K562 (cell line): ENCODE results near the gene CEP162. TPM values are rescaled to one million over a fixed set of nuclear protein-coding genes. Genes with fewer than 3 reads are reported as not detected.

Source experiments
- ATAC-seq: fragments of 200-7000 bp; cut with Tn5 transposase; 3 replicates; pipeline ENCODE4 v1.9.1; 2020; ENCODE audit warnings: moderate library complexity
- BruUV-seq: library from RNA; stranded (reverse); fragments of 400-500 nt; replicated peaks from 2 replicates; lab custom pipeline; 2021; lab: Mats Ljungman, UMichigan
- CTCF ChIA-PET: fragments of 300-600 bp; formaldehyde crosslinking; extraction: SDS; loops from one replicate; lab custom pipeline; 2021; ENCODE audit warnings: low intra/inter-chr PET ratio; lab: Yijun Ruan, JAX
- POLR2A ChIA-PET: fragments of 300-600, 350-650 bp; sonication (Branson Sonifier 250); formaldehyde crosslinking; extraction: SDS; loops from one replicate; lab custom pipeline; 2021; ENCODE audit warnings: antibody characterized with exemption, inconsistent platforms; lab: Yijun Ruan, JAX
- DNase-seq, 4 experiments: peaks; one replicate each; pipeline versions ENCODE4 v3.0.0 to v3.0.0-alpha.2; 2011 to 2018; ENCODE audit warnings: low spot score in 3 of 4, mixed read lengths in 3 of 4; ENCODE audit errors: extremely low read depth in 1 of 4
- FAIRE-seq: peaks from 2 replicates; lab custom pipeline; 2011; peaks lifted over from hg19 to GRCh38; lab: Jason Lieb, UNC
- H2AFZ ChIP-seq: 2 replicates; pipeline ENCODE4 v1.6.0; 2011; ENCODE audit warnings: low read depth, low read length, control low read depth, inconsistent platforms
- H3K27ac ChIP-seq: fragments of 200-600 bp; 3 replicates; pipeline ENCODE4 v1.8.0; 2011; ENCODE audit warnings: low read depth, mild to moderate bottlenecking, control low read depth, inconsistent platforms, low read length, moderate library complexity, mixed read lengths; ENCODE audit errors: extremely low read depth
- H3K27me3 ChIP-seq, 2 experiments: fragments of 300-600 bp in 1 of 2; 2 replicates in 1 of 2; 3 replicates in 1 of 2; pipeline versions ENCODE4 v1.6.0 to v1.8.0; 2011; ENCODE audit warnings: inconsistent platforms in 2 of 2, low read length in 2 of 2, mild to moderate bottlenecking in 1 of 2, mixed read lengths in 1 of 2, moderate library complexity in 1 of 2; ENCODE audit not compliant: control insufficient read depth in 2 of 2, insufficient read depth in 2 of 2
- H3K36me3 ChIP-seq: fragments of 300-600 bp; 3 replicates; pipeline ENCODE4 v1.8.0; 2011; ENCODE audit warnings: mild to moderate bottlenecking, low read length, inconsistent platforms; ENCODE audit not compliant: control insufficient read depth, insufficient read depth
- H3K4me1 ChIP-seq, 2 experiments: fragments of 200-600 bp in 1 of 2; replicated peaks in 1 of 2; 2 replicates in 1 of 2; 3 replicates in 1 of 2; pipeline versions ENCODE4 v1.5.1 to v1.8.0; 2011; ENCODE audit warnings: inconsistent platforms in 2 of 2, low read length in 2 of 2, mild to moderate bottlenecking in 1 of 2, mixed read lengths in 1 of 2, moderate library complexity in 1 of 2; ENCODE audit not compliant: control insufficient read depth in 2 of 2, insufficient read depth in 2 of 2
- H3K4me2 ChIP-seq: 2 replicates; pipeline ENCODE4 v1.6.1; 2011; ENCODE audit warnings: low read length, control low read depth, inconsistent platforms, mixed read lengths; ENCODE audit not compliant: insufficient read depth
- H3K4me3 ChIP-seq: fragments of 200-600 bp; sonication (generic), shearing (Covaris generic); 2 replicates; pipeline ENCODE4 v1.5.1; 2016; ENCODE audit warnings: control low read depth, inconsistent platforms
- H3K79me2 ChIP-seq: fragments of 200-600 bp; 3 replicates; pipeline ENCODE4 v1.8.0; 2011; ENCODE audit warnings: low read length, inconsistent platforms; ENCODE audit not compliant: control insufficient read depth, insufficient read depth
- H3K9ac ChIP-seq, 2 experiments: 2 replicates each; pipeline versions ENCODE4 v1.6.0 to v1.6.1; 2011; ENCODE audit warnings: low read depth in 2 of 2, low read length in 2 of 2, control low read depth in 1 of 2, inconsistent platforms in 1 of 2, mild to moderate bottlenecking in 1 of 2, mixed read lengths in 1 of 2; ENCODE audit not compliant: insufficient read depth in 1 of 2
- H3K9me1 ChIP-seq: one replicate; pipeline ENCODE4 v1.6.0; 2011; ENCODE audit warnings: inconsistent platforms, mild to moderate bottlenecking, low read length, moderate library complexity; ENCODE audit not compliant: control insufficient read depth, insufficient read depth
- H3K9me3 ChIP-seq: replicated peaks from 2 replicates; pipeline ENCODE4 v1.5.1; 2011; ENCODE audit warnings: low read depth, low read length, inconsistent platforms; ENCODE audit not compliant: control insufficient read depth, insufficient read depth
- H4K20me1 ChIP-seq: replicated peaks from 2 replicates; pipeline ENCODE4 v1.6.1; 2011; ENCODE audit warnings: low read length, inconsistent platforms, mixed read lengths; ENCODE audit not compliant: control insufficient read depth, insufficient read depth
- ASH1L ChIP-seq: fragments of 450-650 bp; IDR thresholded peaks from 2 replicates; pipeline ENCODE4 v1.6.1; 2018; ENCODE audit warnings: borderline replicate concordance, mild to moderate bottlenecking, low read depth; ENCODE audit not compliant: partially characterized antibody
- ID3 ChIP-seq, 2 experiments: fragments of 250-450 bp in 1 of 2; fragments of 450-650 bp in 1 of 2; sonication (Bioruptor Pico) in 1 of 2; IDR thresholded peaks; 2 replicates each; pipeline versions ENCODE4 v1.6.1 to v1.8.0; 2016 to 2021; ENCODE audit warnings: mild to moderate bottlenecking in 2 of 2, moderate library complexity in 2 of 2, missing compliant biosample characterization in 1 of 2, missing genetic modification characterization in 1 of 2
- NFATC3 ChIP-seq: fragments of 450-650 bp; IDR thresholded peaks from 2 replicates; pipeline ENCODE4 v1.6.1; 2017; ENCODE audit warnings: mild to moderate bottlenecking
- RBM15 ChIP-seq: fragments of 200-400 bp; formaldehyde crosslinking; IDR thresholded peaks from 2 replicates; pipeline ENCODE4 v1.6.1; 2018; ENCODE audit warnings: mild to moderate bottlenecking, low read length, moderate library complexity; ENCODE audit not compliant: insufficient read depth
- THRAP3 ChIP-seq: fragments of 450-650 bp; IDR thresholded peaks from 2 replicates; pipeline ENCODE4 v1.6.1; 2016; ENCODE audit warnings: mild to moderate bottlenecking, inconsistent platforms, borderline replicate concordance
- WGBS: fragments of 100-300 bp; shearing (Covaris generic); methylation state at CpG from one replicate; pipeline ENCODE4 v1.1.6; 2016; ENCODE audit warnings: low coverage, mixed read lengths; ENCODE audit not compliant: insufficient coverage; ENCODE audit errors: missing lambda C conversion rate; 5-methylcytosine and 5-hydroxymethylcytosine counted together
- in situ Hi-C: fragments of 300-500 bp; cut with MboI; formaldehyde crosslinking; loops from 4 replicates; pipeline ENCODE4 v1.15.0; 2018; ENCODE audit warnings: inconsistent platforms, mixed read lengths
- intact Hi-C: fragments of 100-400 bp; cut with micrococcal nuclease; formaldehyde crosslinking; loops from 2 replicates; pipeline ENCODE4 v1.14.2; 2022
- polyA plus RNA-seq, 8 experiments: library from polyadenylated mRNA; depleted of rRNA in 4 of 8; stranded (reverse) in 5 of 8; unstranded in 3 of 8; fragments of >200 nt; fragmentation: Nextera tagmentation in 2 of 8; fragmentation: Illumina TruSeq in 1 of 8; extraction: Ambion mirVana in 2 of 8; extraction: Trizol in 1 of 8; gene quantifications; 2 replicates each; pipeline versions ENCODE4 v1.2.1 to v1.2.3, GENCODE V29; 2011 to 2014; ENCODE audit warnings: inconsistent platforms in 1 of 8, missing spikeins in 1 of 8
- total RNA-seq, 7 experiments: library from RNA; depleted of rRNA in 6 of 7; stranded (reverse); fragments of >200 nt in 6 of 7; fragmentation: Illumina TruSeq in 2 of 7; extraction: Trizol in 2 of 7; gene quantifications; 2 replicates each; pipeline versions ENCODE4 v1.2.1 to v1.2.3, GENCODE V29; 2011 to 2021; ENCODE audit warnings: low replicate concordance in 1 of 7

Gene CEP162
- total and polyA plus RNA-seq, 9 of the 15 experiments (the other 6 are each of a cell fraction or from before 2014, with no cell fraction given): 3.9 to 8.6 (median 6.7) TPM

- Histone ChIP-seq H3K9ac (no peak overlapping the region), H3K4me3 (no peak overlapping the region), H3K27ac (no peak overlapping the region), H3K9me1 (no peaks in the 10 kb centered on the region), H3K9me3 (no peaks in the 10 kb centered on the region), H3K79me2 (peaks cover 5% of the 10 kb centered on the region; the same call in 2 of the 3 replicates), H3K4me2 (no peak overlapping the region), H3K27me3 (no peaks in the 10 kb centered on the region), H3K36me3 (no peaks in the 10 kb centered on the region), H3K4me1 (peaks cover 0 to 2% of the 10 kb centered on the region in 2 experiments; a peak in 2 of 5 replicates)
- DNase-seq (no peak), ATAC-seq (no peak), FAIRE-seq (no peak)
- intact Hi-C loops (loop anchor here (10.0 kb wide), 2 partner anchors 168 to 1102 kb away; no protein-coding TSS in a partner anchor), in situ Hi-C loops (loop anchor here (25.0 kb wide), 1 partner anchor 610 kb away; no protein-coding TSS in a partner anchor)
- 59% methylated on average over 4 of the region's 4 CpGs for WGBS
- ChIA-PET POLR2A (no interaction called here), CTCF (interaction anchor here (4.3 kb wide), 1 partner anchor 338 kb away, joined by 45 read pairs; no protein-coding TSS in a partner anchor)
- no peak for TF ChIP-seq RBM15
- no peak for TF ChIP-seq NFATC3
- TF ChIP-seq ID3 (CRISPR knock-in tag; IDR thresholded peaks at IDR 0.05): no peak
- no peak for TF ChIP-seq ID3 (tag; IDR thresholded peaks at IDR 0.05)
- no peak for TF ChIP-seq ASH1L
- no peak for TF ChIP-seq THRAP3
- TF ChIP-seq, all 486 proteins: peak for 0
- BruUV-seq: no TSS peak
- Histone ChIP-seq H2AFZ (no peak overlapping the region), H4K20me1 (no peaks in the 10 kb centered on the region)
Observed at GRCh38 chr6:84222426-84222825, 5.0 kb downstream of the CEP162 start.
